AML-193 (cell line): Measurements from ENCODE around the gene LRRC8E.
"Not testable (repeated sequence)": the region's sequence is repeated elsewhere in the genome, so short reads cannot be mapped to it uniquely, and the experiment has no call there.

Experiments
- DNase-seq, 2 experiments: peaks; one replicate each; lab custom pipeline; 2025; lab: John Stamatoyannopoulos, UW

The LRRC8E gene

GRCh38 chr19:7855426-7856108 lies 32.7 kb upstream of the LRRC8E start:
- no peak for DNase-seq

DNA sequence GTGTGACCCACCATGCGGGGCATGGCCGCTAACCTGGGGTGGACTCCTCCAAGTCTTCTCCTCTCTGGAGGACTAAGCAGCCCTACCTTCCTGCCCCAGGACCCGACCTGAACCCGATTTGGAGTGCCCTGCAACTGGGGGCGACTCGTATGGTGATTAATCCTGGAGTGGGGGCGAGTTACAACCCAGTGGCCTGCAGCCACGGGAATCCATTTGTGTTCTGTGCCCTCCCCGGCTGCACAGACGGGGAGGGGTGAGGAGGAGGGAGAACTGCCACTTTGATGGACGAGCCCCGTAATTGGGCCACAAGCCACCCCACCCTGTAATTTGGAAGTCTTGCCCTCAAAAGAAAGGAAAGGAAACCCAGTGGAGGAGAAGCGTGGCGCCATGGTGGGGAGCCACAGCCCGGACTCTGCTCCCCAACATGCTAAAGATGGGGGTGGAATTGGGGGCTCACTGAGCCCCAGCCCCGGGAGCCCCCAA lies 32.2 kb upstream of the LRRC8E start:
- no peak for DNase-seq

DNA sequence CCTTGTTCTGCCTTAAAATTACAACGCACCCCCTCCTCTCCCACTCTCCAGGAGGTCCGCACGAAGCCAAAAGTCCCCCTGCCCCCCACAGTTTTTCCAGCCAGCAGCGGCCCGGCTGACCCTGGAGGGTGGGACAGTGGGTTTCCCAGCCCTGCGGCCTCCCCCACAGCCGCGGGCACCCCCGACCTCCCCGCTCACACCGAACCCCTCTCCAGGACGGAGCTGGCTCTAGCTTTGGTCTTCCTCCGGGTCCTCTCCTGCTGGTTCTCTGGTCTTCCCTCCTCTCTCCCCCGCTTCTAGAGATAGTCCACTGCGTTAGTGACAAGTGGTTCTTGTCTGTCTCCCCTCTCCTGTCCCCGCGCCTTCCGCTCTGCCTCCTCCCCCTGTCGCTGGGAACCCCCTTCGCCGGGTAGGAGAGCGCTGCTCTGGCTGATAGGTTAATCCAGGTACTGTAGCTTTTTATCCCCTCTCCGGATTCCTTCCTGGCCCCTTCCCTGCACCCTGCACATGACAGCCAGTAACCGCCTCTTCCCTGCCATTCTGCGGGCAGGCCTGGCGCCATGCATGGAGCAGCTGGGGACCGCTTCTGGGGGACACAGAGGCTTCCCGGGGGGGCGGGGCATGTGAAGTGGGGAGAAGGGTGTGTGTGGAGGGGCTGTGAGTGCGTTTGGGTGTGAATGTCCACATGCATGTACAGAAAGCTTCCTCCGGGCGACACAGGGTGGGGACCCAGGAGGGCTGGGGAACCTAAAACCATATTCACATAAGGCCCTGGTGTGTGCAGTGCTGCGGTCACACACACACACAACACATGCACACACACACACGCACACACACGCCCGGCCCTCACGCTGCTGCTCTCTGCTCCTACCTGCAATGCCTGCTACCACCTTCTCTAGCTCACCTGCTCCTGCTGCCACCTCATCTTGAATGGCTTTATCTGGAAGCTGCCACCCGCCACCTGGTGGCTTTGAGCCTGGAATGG lies 31.3 kb upstream of the LRRC8E start:
- no peak for DNase-seq

DNA sequence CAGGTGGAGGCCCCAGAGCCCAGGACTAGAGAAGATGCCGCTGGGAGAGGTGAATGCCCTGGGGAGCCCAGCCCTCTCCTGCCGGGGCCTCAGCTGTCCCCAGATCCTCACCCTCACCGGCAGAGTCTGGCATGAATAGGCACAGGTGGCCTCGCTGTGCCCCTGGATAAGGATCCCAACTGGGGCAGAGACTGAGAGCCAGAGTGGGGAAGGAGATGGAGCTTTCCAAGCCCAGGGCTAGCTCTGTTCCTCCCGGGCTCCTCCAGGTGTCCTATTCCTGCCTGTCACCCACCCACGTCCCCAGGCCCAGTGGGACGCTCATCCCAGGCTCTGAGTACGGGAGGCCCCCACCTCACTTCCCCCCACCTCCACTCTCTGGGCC lies 30.6 kb upstream of the LRRC8E start:
- no peak for DNase-seq

DNA sequence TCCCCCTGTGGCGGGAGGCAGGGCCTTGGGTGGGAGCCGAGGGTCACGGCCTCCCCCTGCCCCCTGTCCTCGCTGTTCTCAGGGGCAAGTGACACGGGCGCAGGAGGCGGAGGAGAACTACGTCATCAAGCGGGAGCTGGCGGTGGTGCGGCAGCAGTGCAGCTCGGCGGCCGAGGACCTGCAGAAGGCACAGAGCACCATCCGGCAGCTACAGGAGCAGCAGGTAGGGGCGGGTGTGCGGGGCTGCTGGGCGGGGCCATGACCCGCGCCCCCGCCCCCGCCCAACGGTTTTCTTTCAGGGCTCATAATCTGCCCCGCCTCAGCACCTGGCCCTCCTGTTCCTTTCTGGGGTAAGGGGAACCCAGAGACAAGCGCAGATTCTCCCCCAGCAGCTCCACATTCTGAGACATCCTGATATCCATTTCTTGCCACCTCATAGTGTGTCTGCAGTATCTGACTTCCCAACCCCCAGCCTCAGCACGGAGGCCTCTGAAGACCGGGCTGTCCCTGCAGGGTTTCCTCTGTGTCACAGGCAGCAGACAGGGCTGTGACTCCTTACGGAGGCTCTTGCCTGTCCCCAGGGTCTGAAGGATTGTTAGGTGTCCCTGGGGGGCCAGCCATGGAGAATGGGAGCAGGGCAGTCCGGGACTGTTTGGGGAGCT lies 30.1 kb upstream of the LRRC8E start:
- no peak for DNase-seq

DNA sequence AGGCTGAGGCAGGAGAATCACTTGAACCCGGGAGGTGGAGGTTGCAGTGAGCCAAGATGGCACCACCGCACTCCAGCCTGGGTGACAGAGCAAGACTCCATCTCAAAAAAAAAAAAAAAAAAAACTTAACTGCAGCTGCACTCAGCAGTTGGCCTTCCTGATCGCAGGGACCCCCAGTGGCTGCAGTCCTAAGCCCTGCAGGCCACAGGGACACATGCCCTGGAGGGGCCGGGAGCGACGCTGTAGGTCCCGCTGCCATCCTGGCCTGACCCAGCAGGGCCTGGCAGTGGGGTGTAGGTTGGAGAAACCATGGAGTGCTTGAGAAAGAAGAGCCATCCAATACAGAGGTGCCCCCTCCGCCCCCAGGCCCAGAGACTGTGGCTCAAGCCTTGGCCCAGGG lies 29.2 kb upstream of the LRRC8E start:
- not testable (repeated sequence) for DNase-seq

DNA sequence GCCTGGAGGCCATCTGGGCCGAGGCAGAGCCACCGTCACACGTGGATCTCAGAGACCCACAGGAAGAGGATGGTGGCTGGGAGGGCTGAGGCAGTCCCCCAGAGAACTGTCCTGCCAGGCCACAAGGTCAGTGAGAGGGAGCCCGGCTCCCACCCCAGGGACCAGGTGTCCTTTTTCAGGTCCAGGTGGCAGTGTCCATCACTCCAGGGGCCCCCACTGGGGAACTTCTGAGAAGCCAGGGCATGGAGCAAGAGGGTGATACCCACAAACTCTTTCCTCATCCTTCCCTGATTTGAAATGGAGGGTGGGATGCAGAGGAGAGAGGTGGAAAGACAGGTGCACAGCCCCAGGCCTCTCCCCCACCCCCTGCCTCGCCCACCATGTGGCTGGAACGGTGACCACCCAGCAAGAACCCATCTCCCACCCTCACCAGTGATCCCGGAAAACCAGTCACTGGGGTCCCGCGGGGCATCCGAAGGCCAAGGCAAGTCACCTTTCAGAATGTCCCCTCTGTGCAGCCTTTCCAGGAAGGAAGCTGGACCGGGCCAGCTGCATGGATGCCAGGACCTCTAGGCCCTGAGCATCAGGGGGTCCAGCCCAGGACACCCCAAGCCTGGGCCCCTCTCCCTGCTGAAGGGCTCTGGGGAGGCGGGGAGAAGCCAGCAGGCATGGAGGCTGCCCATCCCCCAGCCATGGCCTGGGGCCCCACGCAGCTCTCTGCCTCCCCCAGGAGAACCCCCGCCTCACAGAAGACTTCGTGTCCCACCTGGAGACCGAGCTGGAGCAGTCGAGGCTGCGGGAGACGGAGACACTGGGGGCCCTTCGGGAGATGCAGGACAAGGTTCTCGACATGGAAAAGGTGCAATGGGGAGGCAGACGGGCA lies 28.2 kb upstream of the LRRC8E start:
- DNase-seq = no peak

GRCh38 chr19:7860714-7861618 lies 27.3 kb upstream of the LRRC8E start:
- DNase-seq = no peak

DNA sequence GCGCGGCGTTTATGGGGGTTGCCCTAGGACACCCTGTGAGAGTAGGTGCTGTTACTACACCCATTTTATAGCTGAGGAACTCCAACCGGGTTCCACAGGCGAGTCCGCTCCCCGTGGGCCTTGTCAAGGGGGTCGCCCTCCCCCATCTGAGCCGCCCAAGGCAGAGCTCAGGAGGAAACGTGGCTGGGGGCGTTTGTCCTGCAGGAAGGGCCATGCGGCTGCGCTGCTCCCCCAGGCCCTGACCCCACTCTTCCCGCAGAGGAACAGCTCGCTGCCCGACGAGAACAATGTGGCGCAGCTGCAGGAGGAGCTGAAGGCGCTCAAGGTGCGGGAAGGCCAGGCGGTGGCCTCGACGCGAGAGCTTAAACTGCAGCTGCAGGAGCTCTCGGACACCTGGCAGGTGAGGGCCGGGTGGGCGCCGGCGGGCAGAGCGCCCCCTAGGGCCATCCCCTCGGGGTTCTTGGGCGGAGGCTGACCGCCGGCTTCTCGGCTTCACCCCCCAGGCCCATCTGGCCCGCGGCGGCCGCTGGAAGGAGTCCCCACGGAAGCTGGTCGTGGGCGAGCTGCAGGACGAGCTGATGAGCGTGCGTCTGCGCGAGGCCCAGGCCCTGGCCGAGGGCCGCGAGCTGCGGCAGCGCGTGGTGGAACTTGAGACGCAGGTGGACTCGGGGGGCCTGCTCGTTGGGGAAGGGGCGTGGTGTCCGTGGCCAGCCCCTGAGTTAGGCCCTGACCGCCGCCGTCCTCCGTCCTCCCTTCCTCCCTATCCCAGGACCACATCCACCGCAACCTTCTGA lies 26.5 kb upstream of the LRRC8E start:
- DNase-seq = no peak

DNA sequence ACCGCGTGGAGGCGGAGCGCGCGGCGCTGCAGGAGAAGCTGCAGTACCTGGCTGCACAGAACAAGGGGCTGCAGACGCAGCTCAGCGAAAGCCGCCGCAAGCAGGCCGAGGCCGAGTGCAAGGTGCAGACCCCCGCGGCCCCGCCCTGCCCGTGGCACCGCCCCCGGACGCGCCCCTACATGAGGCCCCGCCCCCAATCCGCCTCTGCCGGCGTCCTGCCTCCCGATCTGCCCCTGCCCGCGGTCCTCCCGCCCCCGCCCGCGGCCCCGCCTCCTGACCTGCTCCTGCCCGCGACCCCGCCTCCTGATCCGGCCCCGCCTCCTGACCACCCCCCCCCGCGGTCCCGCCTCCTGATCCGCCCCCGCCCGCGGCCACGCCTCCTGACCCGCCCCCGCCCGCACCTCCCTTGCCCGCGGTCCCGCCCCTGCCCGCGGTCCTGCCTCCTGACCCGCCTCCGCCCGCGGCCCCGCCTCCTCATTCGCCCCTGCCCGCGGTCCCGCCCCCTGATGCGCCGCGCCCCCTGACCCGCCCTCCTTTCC lies 25.8 kb upstream of the LRRC8E start:
- DNase-seq = no peak

DNA sequence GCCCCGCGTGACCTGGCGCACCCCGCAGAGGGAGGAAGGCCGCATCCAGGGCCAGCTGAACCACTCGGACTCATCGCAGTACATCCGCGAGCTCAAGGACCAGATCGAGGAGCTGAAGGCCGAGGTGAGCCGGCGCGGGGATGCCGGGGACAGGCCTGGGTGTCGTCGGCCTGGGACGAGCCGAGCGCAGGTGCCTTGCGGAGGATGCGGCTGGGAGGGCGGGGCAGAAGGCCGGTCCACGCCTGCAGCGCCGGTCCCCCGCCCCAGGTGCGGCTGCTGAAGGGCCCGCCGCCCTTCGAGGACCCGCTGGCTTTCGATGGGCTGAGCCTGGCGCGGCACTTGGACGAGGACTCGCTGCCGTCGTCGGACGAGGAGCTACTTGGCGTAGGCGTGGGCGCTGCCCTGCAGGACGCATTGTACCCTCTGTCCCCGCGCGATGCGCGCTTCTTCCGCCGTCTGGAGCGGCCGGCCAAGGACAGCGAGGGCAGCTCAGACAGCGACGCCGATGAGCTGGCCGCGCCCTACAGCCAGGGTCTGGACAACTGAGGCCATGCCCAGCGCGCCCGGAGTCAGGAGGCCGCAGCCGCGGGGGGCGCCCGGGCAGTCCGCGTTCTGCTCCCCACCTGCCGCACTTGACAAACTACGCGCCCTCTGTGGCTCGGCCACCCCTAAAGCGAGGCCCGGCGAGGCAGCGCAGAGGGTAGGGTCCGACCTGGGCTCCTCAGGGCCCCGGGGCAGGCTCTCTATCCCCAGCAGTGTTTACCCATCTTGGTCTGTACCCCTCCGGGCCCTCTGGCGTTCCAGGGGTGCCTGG lies 24.9 kb upstream of the LRRC8E start:
- DNase-seq = no peak

DNA sequence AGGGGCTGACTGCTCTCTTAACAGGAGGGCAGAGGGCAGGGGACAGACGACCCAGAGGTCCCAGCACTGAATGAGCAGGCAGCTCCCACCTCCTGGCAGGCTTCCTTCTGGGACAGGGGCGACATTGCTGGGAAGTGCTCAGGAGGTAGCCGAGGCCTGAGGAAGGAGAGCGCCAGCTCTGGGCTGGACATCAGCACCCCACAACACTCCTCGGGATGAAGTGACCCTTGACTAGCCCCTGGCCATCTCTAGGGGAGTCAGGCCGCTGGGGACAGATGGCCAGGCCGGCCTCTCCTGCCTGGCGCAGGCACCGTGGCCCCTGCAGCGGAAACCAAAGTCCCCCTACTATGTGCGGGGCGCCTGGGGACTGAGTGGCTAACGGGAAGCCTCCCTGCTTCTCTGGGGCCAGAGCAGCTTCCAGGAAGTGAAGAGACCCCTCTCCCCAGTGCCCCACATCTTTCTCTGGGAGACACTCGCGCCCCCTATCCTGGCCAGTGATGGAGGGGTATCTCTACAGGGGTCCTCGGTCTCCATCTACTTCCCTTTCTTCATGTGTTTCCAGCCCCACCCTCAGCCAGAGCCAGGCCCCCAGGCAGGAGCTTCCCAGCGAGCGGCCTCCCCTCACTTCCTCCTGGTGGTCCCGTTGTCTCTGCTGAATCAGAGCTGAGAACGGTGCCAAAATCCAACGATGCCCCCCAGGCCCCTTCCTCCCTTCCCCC lies 24.2 kb upstream of the LRRC8E start:
- DNase-seq = no peak

DNA sequence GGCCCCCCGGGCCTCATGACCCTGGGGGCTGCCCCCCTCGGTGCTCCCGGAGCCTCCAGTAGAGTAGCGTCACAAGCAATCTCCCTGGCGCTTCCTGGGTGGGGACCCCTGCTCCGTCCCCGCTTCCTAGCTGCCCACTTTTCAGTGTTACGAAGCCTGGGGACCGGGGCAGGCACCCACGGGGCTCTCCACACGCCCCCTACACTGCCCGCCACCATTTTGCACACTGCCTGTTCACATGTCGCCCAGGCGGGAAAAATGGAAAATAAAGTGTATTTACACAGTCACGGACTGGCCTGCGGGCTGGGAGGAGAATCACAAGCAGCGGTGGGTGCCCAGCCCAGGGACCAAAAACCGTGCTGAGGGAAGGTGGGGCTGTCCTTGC lies 23.6 kb upstream of the LRRC8E start:
- DNase-seq = no peak

- DNase-seq = no peak
Observed at GRCh38 chr19:7865262-7865911, 22.9 kb upstream of the LRRC8E start.

- DNase-seq = no peak
Observed at GRCh38 chr19:7866399-7867091, 21.8 kb upstream of the LRRC8E start.

- DNase-seq = no peak
Observed at GRCh38 chr19:7867092-7867844, 21.0 kb upstream of the LRRC8E start.
